ENCODE measurements around the gene NLGN4X.

NLGN4X gene

GRCh38 chrX:6228720-6229119, at the start of gene NLGN4X:
Gene NLGN4X, minus strand, starts transcription at chrX:6228867. Its CDS starts 77,401 bp downstream, at chrX:6151466.
- peak; percentile 92 for DNase-seq

GRCh38 chrX:6266041-6266440, 37.4 kb upstream of the NLGN4X start:
- DNase-seq: no peak

- DNase-seq: no peak
Measured at GRCh38 chrX:6262959-6263358, 34.3 kb upstream of the NLGN4X start.

DNA sequence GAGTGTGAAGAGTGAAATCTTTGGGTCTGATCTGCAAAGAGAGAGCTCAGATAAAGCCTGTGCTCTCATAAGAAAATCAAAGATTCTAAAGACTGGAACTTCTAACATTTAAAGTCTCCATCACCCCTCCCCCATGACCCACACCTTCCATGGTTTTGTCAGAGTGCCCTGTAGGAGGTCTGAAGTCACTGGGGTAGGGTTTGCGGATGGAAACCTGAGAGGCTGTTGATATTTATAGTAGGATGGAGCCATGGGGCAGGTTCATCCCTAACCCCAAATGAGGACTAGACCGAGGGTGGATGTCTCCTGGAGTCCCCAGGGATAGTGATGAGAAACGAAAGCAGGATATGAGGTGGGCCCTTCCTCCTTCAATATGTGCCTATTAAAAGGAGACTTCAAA, 28.4 kb upstream of the NLGN4X start:
- DNase-seq: no peak

- DNase-seq: no peak
Measured at GRCh38 chrX:6244666-6245065, 16.0 kb upstream of the NLGN4X start.

- no peak for DNase-seq
Measured at GRCh38 chrX:6238576-6238975, 9.9 kb upstream of the NLGN4X start.

DNA sequence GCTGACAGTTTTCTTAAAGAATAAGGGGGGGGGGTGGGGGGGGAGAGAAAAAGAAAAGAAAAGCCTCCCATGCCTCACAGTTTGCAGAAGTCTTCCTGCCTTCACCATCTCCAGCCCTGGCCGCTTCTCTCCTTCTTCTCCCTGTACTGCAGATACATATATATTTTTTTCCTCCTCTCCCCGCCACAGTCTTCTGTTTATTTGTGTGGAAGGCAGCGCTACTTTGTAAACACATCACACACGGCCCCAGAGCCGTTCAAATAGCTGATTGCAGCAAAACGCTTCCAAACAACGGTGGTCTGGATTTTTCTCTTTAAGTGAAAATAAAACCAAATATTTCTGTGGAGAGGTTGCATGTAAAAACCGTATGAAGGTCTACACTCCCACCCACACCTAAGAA, 732 bp downstream of the NLGN4X start:
- no peak for DNase-seq

GRCh38 chrX:6227453-6227835, 1.2 kb downstream of the NLGN4X start:
- no peak for DNase-seq

DNA sequence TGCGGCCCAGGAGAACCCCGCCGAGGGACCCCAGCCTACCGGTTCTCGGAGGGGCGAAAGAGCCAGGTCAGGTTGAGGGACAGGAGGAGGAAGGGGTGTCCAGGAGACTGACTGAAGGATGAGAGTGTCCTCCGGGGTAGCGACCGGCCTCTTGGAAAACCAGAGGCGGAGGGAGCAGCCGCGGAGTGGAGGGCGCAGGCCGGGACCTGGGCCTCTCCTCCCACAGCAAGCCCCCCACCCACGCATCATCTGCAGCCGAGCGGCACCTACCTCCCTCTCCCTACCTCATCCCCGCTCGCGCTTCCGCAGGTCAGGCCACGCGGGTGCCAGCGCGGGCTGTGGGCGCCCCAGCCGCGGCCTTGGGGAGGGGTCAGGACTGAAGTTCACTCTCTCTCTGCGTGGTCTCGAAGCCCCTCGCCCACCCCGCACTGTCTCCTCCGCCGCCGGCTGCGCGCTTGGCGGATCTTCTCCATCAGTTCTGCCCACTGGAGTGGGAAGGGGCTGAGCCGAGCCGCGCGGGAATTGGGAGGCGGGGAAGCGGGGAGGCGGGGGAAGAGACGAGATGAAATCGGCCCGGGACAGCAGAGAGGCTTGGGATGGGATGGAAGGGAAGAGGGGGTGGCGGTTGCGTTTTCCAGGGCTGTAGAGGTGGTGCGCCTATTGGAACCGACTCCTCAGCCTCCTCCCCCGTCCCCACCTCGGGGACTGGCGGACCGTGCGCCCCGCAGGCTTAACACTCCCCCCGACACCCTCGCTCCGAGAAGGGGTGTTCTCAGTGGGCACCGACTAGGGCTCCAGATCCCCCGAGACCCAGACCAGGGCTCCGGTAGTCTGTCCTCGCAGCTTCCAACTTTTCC, 1.8 kb downstream of the NLGN4X start:
- peak; percentile 33 for DNase-seq

- DNase-seq: peak; percentile 58
Measured at GRCh38 chrX:6225911-6226595, 2.6 kb downstream of the NLGN4X start.

- DNase-seq: no peak
Measured at GRCh38 chrX:6225288-6225910, 3.3 kb downstream of the NLGN4X start.

DNA sequence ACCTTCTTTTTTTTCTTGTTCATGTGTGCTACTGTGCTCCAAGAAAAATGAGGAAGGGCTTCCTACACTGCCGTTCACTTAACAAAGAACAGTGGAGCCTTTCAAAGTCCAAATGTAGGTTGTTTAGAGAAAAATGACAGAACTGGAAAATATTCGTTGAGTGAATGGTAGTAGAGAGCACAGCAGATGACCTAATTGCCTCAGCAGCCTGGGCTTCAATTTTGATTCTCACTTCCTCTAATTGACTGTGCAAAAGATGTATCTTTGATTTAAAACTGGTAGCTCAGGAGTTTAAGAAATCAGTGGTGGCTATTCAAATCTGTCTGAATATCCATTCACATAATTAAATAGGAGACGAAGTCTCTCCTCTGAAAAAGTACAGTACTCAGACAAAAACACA, 5.2 kb downstream of the NLGN4X start:
- DNase-seq: no peak

DNA sequence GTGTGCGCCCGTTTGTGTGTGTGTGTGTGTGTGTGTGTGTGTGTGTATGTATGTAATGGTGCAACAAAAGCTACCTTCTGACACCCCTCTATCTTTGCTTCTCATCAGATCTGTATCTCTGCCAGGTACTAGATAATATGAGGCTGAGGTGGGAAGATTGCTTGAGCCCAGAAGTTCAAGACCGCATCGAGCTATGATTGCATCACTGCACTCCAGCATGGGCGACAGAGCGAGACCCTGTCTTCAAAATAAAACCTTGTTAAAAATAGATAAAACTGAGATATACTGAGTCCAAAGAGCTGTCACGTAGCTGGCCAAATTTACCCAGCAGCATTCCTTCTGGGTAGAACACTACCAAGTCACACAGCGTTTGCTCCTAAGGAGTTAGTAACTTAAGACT, 18.4 kb downstream of the NLGN4X start:
- no peak for DNase-seq

- no peak for DNase-seq
Measured at GRCh38 chrX:6203462-6204215, 25.0 kb downstream of the NLGN4X start.

DNA sequence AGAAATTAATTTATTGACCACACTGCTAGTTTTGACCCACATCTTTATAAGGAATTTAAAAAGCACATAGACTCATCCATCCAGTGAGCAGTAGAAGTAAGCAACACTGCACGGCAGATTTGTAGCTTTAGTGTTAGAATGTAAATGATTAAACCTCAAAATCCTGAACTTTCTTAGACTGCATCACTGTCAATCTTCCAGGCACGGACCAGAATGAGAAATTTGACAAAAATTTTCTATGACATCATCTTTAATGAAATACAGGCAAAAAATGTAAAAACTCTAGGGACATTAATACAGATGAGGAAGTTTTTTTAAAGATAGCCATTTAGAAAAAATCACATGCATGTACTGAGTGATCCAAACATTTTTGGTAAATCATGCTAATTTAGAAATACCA, 29.2 kb downstream of the NLGN4X start:
- no peak for DNase-seq

DNA sequence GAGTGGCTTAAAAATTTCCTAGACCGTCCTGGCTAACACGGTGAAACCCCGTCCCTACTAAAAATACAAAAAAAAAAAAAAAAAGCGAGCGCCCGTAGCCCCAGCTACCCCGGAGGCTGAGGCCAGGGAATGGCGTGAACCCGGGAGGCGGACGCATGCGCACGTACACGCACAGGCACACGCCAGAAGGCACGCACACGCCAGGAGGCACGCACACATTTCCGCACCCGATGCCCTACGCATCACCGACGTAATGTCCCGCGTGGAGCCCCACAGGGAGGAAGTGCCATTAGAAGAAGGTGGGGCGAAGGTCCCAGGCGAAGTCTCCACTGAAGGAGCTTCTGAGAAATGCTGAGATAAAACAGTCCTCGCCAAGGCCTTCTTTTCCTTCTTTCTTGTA, 41.4 kb downstream of the NLGN4X start:
- no peak for DNase-seq

DNA sequence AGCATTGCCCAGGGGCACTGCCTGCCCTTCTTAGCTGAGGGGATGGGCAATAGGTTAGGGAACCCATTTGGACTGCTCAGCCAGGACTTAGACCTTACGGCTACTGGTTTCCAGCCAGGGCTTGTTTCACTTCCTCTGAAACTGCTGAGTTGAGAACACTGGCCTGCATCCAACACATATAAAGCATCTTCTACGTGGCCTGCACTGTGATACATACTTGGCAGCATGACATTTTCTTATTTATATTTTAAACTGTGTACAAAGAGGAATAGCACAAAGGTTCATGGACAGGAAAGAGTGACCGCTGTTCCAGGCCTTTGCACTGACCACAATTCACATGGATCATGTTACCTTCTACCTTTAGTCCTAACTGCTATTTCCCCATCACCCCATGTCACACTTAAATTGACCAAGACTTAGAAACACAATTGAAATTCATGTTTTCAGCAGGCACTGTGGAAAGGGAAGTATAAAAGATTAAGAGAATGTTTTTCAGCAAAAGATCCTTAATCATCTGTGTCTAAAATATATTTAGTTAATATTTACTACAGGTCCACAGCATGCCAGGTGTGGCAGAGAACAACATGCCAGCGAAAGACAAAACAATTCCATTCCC, 43.7 kb downstream of the NLGN4X start:
- DNase-seq: no peak

- DNase-seq: no peak
Measured at GRCh38 chrX:6175914-6176313, 52.8 kb downstream of the NLGN4X start.

DNA sequence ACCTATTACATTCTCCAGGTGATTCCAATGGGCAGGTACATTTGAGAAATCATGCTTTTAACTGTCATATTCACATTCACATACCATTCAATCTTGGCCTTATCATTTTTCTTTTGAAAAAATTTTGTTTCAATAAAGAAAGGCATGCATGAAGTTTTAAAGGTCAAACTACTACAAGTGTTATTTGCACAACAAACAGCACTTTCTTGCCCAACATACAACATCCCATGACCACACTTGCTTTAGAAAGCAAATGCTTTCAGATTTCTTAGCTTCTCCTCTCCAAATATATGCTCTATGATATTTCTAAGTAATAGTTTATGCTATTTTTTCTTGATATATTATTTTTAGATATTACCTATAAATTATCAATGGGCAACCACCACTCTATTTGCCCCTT, 58.2 kb downstream of the NLGN4X start:
- no peak for DNase-seq

DNA sequence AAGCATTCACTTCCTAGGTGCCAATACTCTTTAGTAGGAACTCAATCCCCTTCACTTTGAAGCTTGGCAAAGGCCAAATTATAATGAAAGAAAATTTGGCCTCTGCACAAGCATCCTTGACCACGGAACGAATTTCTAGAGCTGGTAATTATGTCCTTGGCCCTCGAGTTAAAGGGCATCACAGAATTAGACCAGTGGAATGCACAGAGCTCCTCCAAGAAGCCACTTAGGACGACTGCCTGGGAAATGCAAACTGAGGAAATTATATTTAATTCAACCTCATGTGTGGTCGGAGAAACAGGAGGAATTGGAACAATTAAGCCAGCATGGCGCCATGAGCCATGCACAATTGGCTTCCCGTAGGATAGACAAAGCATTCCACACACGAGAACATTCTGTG, 59.3 kb downstream of the NLGN4X start:
- DNase-seq: no peak

- no peak for DNase-seq
Measured at GRCh38 chrX:6163721-6164120, 64.9 kb downstream of the NLGN4X start.

GRCh38 chrX:6159468-6159867, 69.2 kb downstream of the NLGN4X start:
- no peak for DNase-seq

DNA sequence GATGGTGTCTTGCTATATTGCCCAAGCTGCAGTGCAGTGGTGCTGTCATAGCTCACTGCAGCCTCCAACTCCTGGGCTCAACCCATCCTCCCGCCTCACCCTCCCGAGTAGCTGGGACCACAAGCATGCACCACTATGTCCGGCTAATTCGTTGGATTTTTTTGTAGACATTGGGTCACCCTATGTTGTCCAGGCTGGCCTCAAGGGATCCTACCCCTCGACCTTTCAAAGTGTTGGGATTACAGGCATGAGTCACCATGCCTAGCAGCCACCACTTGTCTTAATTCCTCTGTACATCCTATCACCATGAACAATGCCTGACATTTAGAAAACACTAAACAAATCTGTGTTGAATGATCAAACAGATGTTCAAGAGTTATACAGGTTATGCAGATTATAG, 76.7 kb downstream of the NLGN4X start:
- DNase-seq: no peak
